Endothelial cell of umbilical vein (primary cell): ENCODE measurements around the gene SLC35A2. TPM values are rescaled to one million over a fixed set of nuclear protein-coding genes. Genes with fewer than 3 reads are reported as not detected.

Experiments used
- BruUV-seq: library from RNA; stranded (reverse); fragments of 400-500 nt; replicated peaks from 2 replicates; lab custom pipeline; 2021; lab: Mats Ljungman, UMichigan
- CTCF ChIA-PET: fragments of 300-600, 350-600 bp; sonication (Branson Sonifier 250); formaldehyde crosslinking; loops from one replicate; lab custom pipeline; 2021; ENCODE audit warnings: antibody characterized with exemption, inconsistent platforms; lab: Charles Lee
- POLR2A ChIA-PET: fragments of 300-600, 350-600 bp; sonication (Branson Sonifier 250); formaldehyde crosslinking; loops from one replicate; lab custom pipeline; 2021; ENCODE audit warnings: antibody characterized with exemption, inconsistent platforms; lab: Charles Lee
- DNase-seq: peaks from one replicate; pipeline ENCODE4 v3.0.0-alpha.2; 2011; ENCODE audit warnings: low read depth, low spot score
- FAIRE-seq: peaks from 2 replicates; lab custom pipeline; 2011; peaks lifted over from hg19 to GRCh38; lab: Jason Lieb, UNC
- H2AFZ ChIP-seq: 2 replicates; pipeline ENCODE4 v1.6.0; 2012; ENCODE audit warnings: low read depth, low read length, control low read depth, inconsistent platforms
- H3K27ac ChIP-seq: 2 replicates; pipeline ENCODE4 v1.5.1; 2011; ENCODE audit warnings: low read depth, mild to moderate bottlenecking, control low read depth, low read length, moderate library complexity; ENCODE audit not compliant: insufficient read depth
- H3K27me3 ChIP-seq, 2 experiments: 2 replicates each; pipeline versions ENCODE4 v1.6.0 to v1.6.1; 2011; ENCODE audit warnings: low read length in 2 of 2, mixed read lengths in 1 of 2; ENCODE audit not compliant: control insufficient read depth in 2 of 2, insufficient read depth in 2 of 2
- H3K36me3 ChIP-seq, 2 experiments: 2 replicates in 1 of 2; 3 replicates in 1 of 2; pipeline ENCODE4 v1.5.1; 2011; ENCODE audit warnings: low read length in 2 of 2, mild to moderate bottlenecking in 1 of 2, moderate library complexity in 1 of 2; ENCODE audit not compliant: control insufficient read depth in 2 of 2, insufficient read depth in 2 of 2; ENCODE audit errors: extremely low read depth in 1 of 2
- H3K4me1 ChIP-seq: 3 replicates; pipeline ENCODE4 v1.5.1; 2011; ENCODE audit warnings: mild to moderate bottlenecking, low read length; ENCODE audit not compliant: control insufficient read depth, insufficient read depth; ENCODE audit errors: extremely low read depth
- H3K4me2 ChIP-seq: 2 replicates; pipeline ENCODE4 v1.6.1; 2011; ENCODE audit warnings: low read length, control low read depth, mixed read lengths; ENCODE audit not compliant: insufficient read depth
- H3K4me3 ChIP-seq, 3 experiments: fragments of 200-600 bp in 1 of 3; sonication (generic), shearing (Covaris generic) in 1 of 3; replicated peaks in 1 of 3; 2 replicates each; pipeline ENCODE4 v1.5.1; 2011 to 2016; ENCODE audit warnings: control low read depth in 3 of 3, low read length in 3 of 3, mild to moderate bottlenecking in 2 of 3, inconsistent platforms in 1 of 3, low read depth in 1 of 3, moderate library complexity in 1 of 3; ENCODE audit not compliant: insufficient read depth in 1 of 3
- H3K79me2 ChIP-seq: 2 replicates; pipeline ENCODE4 v1.6.0; 2012; ENCODE audit warnings: low read length, inconsistent platforms; ENCODE audit not compliant: control insufficient read depth, insufficient read depth
- H3K9ac ChIP-seq: replicated peaks from 2 replicates; pipeline ENCODE3; 2011; ENCODE audit warnings: low read length, control low read depth; ENCODE audit not compliant: insufficient read depth; ENCODE audit errors: extremely low read depth
- H3K9me1 ChIP-seq: replicated peaks from 3 replicates; pipeline ENCODE4 v1.6.0; 2011; ENCODE audit warnings: mild to moderate bottlenecking, low read length; ENCODE audit not compliant: control insufficient read depth, insufficient read depth; ENCODE audit errors: extremely low read depth
- H3K9me3 ChIP-seq: replicated peaks from 2 replicates; pipeline ENCODE4 v1.5.1; 2012; ENCODE audit warnings: low read length, inconsistent platforms; ENCODE audit not compliant: control insufficient read depth, insufficient read depth
- H4K20me1 ChIP-seq: replicated peaks from 2 replicates; pipeline ENCODE3; 2011; ENCODE audit warnings: mild to moderate bottlenecking, low read length; ENCODE audit not compliant: control insufficient read depth, insufficient read depth; ENCODE audit errors: extremely low read depth
- CTCF ChIP-seq, 2 donors: IDR thresholded peaks; 1 replicate in 1 of 2; 2 replicates in 1 of 2; pipeline ENCODE4 v1.5.1; 2011; ENCODE audit warnings: low read length in 2 of 2, mild to moderate bottlenecking in 2 of 2, moderate library complexity in 2 of 2, control low read depth in 1 of 2, inconsistent platforms in 1 of 2, low read depth in 1 of 2; ENCODE audit not compliant: insufficient read depth in 1 of 2; ENCODE audit errors: extremely low read depth in 1 of 2
- EZH2 ChIP-seq: IDR thresholded peaks from 2 replicates; pipeline ENCODE4 v1.6.1; 2012; ENCODE audit warnings: borderline replicate concordance, low read depth, mild to moderate bottlenecking, moderate library complexity, low read length, inconsistent platforms; ENCODE audit not compliant: severe bottlenecking
- FOS ChIP-seq: IDR thresholded peaks from 2 replicates; pipeline ENCODE4 v1.6.1; 2011; ENCODE audit warnings: mild to moderate bottlenecking, low read length, moderate library complexity, borderline replicate concordance; ENCODE audit not compliant: insufficient read depth
- GATA2 ChIP-seq: IDR thresholded peaks from 2 replicates; pipeline ENCODE4 v1.7.0; 2011; ENCODE audit warnings: low read depth, mild to moderate bottlenecking, moderate library complexity, mixed read lengths, low read length; ENCODE audit not compliant: insufficient read length, insufficient read depth
- JUN ChIP-seq: IDR thresholded peaks from 2 replicates; pipeline ENCODE4 v1.6.1; 2011; ENCODE audit warnings: borderline replicate concordance, low read depth; ENCODE audit not compliant: insufficient read length, insufficient read depth
- MAX ChIP-seq: IDR thresholded peaks from 2 replicates; pipeline ENCODE4 v1.6.1; 2011; ENCODE audit not compliant: insufficient read depth, insufficient read length
- MYC ChIP-seq: IDR thresholded peaks from one replicate; pipeline ENCODE4 v1.6.1; 2011; ENCODE audit warnings: mild to moderate bottlenecking, low read depth, low read length
- POLR2A ChIP-seq: IDR thresholded peaks from 2 replicates; pipeline ENCODE4 v1.6.1; 2012; ENCODE audit warnings: low read depth, mild to moderate bottlenecking, control low read depth, low read length
- POLR2AphosphoS5 ChIP-seq: IDR thresholded peaks from 2 replicates; pipeline ENCODE4 v1.6.1; 2012; ENCODE audit warnings: low read depth, mild to moderate bottlenecking, control low read depth, low read length, moderate library complexity; ENCODE audit not compliant: insufficient read depth
- dilution Hi-C: fragments of 300-500 bp; cut with MboI; formaldehyde crosslinking; loops from one replicate; pipeline ENCODE4 v1.15.0; 2019; ENCODE audit warnings: low sequenced_read_pairs; ENCODE audit not compliant: extremely low pct_ligation_motif_present
- intact Hi-C: fragments of 100-400 bp; cut with micrococcal nuclease; formaldehyde crosslinking; loops from one replicate; pipeline ENCODE4 v1.10.0; 2022
- polyA plus RNA-seq, 4 experiments: library from polyadenylated mRNA; depleted of rRNA in 3 of 4; stranded (reverse) in 3 of 4; unstranded in 1 of 4; fragments of >200 nt; gene quantifications; 2 replicates each; pipeline versions ENCODE4 v1.2.1 to v1.2.3, GENCODE V29; 2011 to 2012; ENCODE audit warnings: missing spikeins in 1 of 4
- total RNA-seq: library from RNA; stranded (reverse); gene quantifications from 2 replicates; pipeline ENCODE4 v1.2.3, GENCODE V29; 2021

SLC35A2 gene
- total and polyA plus RNA-seq, 2 donors (not counting 3 experiments of a cell fraction or from before 2014, with no cell fraction given): 31.4 to 64.5 TPM

- Histone ChIP-seq H3K9ac (no peak overlapping the region), H3K36me3 (peaks cover 0 to 10% of the 10 kb centered on the region in 2 experiments)
- DNase-seq: no peak
Measured at GRCh38 chrX:48902135-48902534, 9.3 kb downstream of the SLC35A2 start.

GRCh38 chrX:48901069-48901468 lies 10.4 kb downstream of the SLC35A2 start:
- TF ChIP-seq JUN: no peak
- TF ChIP-seq CTCF (IDR thresholded peaks at IDR 0.05; ENCODE audit: extremely low read depth in 1 of 2, insufficient read depth in 1 of 2, low read depth in 1 of 2, low read length in 2 of 2): no peak
- no peak for TF ChIP-seq FOS
- TF ChIP-seq MYC: no peak
- TF ChIP-seq GATA2: no peak
- no peak for TF ChIP-seq EZH2
- TF ChIP-seq POLR2A: no peak
- no peak for TF ChIP-seq MAX
- TF ChIP-seq POLR2AphosphoS5: no peak
- Histone ChIP-seq H3K27me3 (no peaks in the 10 kb centered on the region), H3K9me1 (no peaks in the 10 kb centered on the region), H3K4me3 (no peak overlapping the region), H3K9me3 (no peaks in the 10 kb centered on the region), H3K79me2 (peaks cover 15% of the 10 kb centered on the region), H4K20me1 (no peaks in the 10 kb centered on the region), H3K36me3 (peaks cover 0 to 10% of the 10 kb centered on the region in 2 experiments), H3K4me2 (no peak overlapping the region), H2AFZ (no peak overlapping the region), H3K4me1 (peaks cover 6% of the 10 kb centered on the region), H3K9ac (no peak overlapping the region), H3K27ac (no peak overlapping the region)
- dilution Hi-C loops: no loop called here
- no peak for DNase-seq
- POLR2A ChIA-PET: no interaction called here
- intact Hi-C loops: no loop called here
- BruUV-seq: no TSS peak
- CTCF ChIA-PET: interaction anchor here (1.5 kb wide), 1 partner anchor 10 kb away, joined by 3 read pairs; no protein-coding TSS in a partner anchor
- FAIRE-seq: no peak

More at GRCh38 chrX:48902135-48902534, 9.3 kb downstream of the SLC35A2 start:
- TF ChIP-seq MAX (no peak), GATA2 (no peak), EZH2 (no peak)
- no peaks in the 10 kb centered on the region for H3K9me3 ChIP-seq
- H3K27ac ChIP-seq: no peak overlapping the region
- H3K4me3 ChIP-seq: no peak overlapping the region
- intact Hi-C loops (no loop called here), dilution Hi-C loops (no loop called here)
- no peaks in the 10 kb centered on the region for H3K27me3 ChIP-seq
- ChIA-PET CTCF (interaction anchor here (1.5 kb wide), 1 partner anchor 11 kb away, joined by 3 read pairs; no protein-coding TSS in a partner anchor), POLR2A (no interaction called here)
- FAIRE-seq: no peak
- H2AFZ ChIP-seq: no peak overlapping the region
- peaks cover 10% of the 10 kb centered on the region for H3K79me2 ChIP-seq
- H4K20me1 ChIP-seq: no peaks in the 10 kb centered on the region
- no TSS peak for BruUV-seq
- peaks cover 3% of the 10 kb centered on the region for H3K4me1 ChIP-seq
- H3K4me2 ChIP-seq: no peak overlapping the region
- H3K9me1 ChIP-seq: no peaks in the 10 kb centered on the region
